Stimulated activated naive CD4-positive, alpha-beta T cell (primary cell): ENCODE results near the gene FCSK.

Source experiments
- DNase-seq, 6 experiments: peaks; one replicate each; lab custom pipeline; 2025; lab: John Stamatoyannopoulos, UW

The FCSK gene

DNA sequence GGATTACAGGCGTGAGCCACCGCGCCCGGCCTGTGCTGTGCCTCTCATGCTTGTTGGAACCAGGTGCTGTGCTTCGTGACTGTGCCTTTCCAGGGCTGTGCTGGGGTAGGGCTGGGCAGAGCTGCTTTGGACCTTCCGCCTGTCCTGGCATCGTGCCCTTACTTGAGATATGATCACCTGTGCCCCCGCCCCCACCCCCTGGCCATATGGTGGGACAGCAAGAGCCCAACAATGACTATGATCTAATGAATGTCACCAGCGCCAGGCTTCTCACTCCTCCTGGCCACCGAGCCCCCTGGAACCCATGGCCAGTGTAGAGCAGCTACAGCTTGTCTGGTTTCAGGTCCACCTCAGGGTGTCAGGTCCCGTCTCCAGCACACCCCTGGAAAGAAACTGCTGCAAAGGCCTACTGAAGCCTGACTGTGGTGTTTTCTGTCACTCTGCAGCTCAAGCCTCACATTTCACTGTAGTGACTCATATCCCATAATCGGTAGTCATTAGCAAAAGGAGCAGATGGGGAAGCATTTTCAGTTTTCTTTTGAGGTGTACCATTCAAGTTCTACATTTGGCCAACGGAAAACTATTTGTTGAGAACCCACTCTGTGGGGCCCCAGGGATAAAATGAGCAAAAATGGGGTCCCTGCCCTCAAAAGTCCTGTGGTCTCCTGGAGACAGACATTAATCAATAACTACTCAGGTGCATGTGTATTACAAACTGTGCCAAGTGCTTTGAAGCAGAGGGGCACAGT lies 22.1 kb downstream of the FCSK start:
- DNase-seq = no peak

DNA sequence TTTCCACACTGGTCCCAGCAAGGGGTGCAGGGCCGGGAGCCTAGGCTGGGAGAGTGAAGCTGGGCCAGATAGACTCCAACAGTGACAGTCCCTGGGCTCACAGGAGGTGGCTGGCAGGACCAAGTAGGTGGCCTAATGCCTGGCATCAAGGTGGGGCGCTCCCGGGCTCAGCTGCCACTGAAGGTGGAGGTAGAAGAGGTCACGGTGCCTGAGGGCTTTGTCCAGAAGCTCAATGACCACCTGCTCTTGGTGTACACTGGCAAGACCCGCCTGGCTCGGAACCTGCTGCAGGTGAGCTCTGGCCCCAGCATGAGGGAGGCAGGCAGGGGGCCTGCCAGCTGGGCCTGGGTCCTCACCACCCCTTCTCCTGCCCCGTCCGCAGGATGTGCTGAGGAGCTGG lies 23.8 kb downstream of the FCSK start:
- no peak for DNase-seq

DNA sequence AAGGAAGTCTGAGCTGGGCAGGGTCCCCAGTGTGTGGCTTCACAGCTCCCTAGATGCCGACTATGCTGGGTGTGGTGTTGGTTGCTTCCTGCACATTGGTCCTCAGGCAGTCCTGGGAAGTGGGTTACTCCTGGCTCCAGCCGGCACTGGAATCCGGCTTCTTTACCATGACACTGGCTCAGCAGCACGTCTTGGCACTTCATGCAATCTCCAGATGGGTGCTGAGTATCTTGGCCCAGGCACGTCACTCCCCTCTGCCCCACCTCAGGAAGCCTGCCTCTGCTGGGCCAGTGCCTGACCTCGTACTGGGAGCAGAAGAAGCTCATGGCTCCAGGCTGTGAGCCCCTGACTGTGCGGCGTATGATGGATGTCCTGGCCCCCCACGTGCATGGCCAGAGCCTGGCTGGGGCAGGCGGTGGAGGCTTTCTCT lies 24.5 kb downstream of the FCSK start:
- no peak for DNase-seq

GRCh38 chr16:70480127-70481105 lies 26.0 kb downstream of the FCSK start:
- DNase-seq = no peak

GRCh38 chr16:70481929-70482536 lies 27.6 kb downstream of the FCSK start:
- no peak for DNase-seq

DNA sequence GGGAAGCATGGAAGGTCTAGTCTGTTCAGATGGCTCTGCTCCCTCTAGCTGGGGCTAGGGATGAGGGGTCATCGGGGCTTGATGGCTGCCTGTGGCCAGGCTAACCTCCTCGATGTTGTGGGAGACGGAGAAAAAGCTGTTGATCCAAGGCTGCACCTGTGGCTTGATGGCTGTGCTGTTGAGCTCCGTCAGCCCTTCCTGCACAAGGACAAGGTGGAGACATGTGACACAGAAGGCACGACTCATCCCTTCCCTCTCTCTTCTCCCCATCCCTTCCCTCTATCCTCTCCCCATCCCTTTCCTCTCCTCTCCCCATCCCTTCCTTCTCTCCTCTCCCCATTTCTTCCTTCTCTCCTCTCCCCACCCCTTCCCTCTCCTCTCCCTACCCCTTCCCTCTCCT lies 28.2 kb downstream of the FCSK start:
- DNase-seq = no peak

DNA sequence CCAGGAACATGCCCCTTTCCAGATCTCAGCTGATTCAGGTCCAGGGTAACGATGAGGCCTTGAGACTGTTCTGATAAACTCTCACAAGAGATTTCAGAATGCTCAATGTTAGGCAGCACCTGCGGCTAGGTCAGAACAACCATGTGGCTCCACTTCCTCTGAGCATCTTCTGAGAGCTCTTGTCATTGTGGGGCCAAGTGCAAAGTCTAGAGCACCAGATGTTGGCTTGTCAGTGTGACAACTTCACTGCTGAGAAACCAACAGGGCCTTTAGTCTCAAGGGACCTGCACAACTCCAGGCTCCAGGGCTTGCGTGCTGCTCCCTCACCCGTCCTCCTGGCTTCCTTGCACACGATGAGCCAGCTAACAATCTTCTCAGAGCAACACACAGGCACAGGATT lies 29.0 kb downstream of the FCSK start:
- DNase-seq = no peak

DNA sequence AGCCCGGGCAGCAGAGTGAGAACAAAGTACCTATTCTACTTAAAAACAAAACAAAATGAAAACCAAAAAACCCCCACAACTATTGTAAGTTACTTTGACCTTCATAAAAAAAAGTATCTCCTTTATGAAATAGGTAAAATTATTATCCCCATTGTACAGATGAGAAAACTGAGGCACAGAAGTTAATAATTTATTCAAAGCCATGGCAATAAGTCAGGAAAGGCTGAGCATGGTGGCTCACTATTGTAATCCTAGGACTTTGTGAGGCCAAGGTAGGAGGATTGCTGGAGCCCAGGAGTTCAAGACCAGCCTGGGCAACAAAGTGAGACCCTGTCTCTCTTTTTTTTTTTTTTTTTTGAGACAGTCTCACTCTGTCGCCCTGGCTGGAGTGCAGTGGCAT lies 30.5 kb downstream of the FCSK start:
- DNase-seq = no peak

DNA sequence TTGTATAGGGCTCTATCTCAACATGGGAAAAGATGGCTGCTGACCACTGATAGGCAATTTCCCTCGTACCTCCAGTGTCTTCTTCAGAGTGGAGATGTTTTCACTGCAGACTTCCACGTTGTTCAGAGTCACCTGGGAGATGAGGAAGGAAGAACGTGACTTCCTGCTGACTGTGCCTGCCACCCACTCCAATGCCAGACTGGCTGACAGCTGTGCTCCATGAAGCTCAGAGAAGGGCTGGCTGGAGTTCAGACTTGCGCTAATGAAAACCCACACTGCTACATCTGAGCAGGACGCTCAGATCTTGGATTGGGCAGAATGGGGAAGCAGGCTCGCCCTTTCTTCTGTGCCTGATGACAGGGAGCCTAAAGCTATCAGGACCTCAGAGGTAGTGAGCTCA lies 35.9 kb downstream of the FCSK start:
- DNase-seq = no peak

DNA sequence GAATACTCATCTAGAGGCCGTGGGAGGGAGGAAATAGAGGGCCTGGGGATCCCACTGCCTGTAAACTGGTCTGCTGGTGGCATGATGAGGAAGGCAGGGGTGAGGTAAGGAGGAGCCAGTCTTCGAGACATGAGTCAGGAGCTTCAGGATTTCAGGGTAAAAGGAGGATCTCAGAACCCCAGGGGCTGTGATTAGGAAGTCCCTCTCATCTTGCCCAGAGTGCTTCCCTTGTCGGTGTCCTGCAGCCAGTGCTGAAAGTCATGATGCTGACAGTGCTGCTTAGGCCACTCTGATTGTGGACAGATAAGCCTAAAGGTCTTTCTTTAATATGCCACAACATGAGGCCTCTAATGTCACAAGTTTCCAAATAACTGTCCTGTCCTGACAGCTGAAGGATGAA lies 39.4 kb downstream of the FCSK start:
- DNase-seq = no peak

- no peak for DNase-seq
Measured at GRCh38 chr16:70494202-70494770, 39.9 kb downstream of the FCSK start.

DNA sequence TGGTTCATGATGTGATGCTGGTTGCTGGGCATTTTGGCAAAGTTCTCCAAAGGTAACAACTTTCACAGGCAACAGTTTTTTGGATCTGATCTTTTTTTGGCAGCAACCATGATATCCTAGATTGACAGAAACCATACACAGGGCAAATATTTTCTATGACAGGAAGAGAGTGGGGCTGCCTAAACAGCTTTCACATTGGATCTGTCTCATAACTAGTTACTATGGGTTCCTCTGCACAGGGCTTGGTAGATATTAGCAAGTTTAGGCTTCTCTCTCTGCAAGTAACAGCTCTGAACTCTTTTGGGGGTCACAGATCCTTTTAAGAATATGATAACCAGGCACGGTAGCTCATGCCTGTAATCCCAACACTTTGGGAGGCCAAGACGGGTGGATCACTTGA lies 40.4 kb downstream of the FCSK start:
- no peak for DNase-seq

DNA sequence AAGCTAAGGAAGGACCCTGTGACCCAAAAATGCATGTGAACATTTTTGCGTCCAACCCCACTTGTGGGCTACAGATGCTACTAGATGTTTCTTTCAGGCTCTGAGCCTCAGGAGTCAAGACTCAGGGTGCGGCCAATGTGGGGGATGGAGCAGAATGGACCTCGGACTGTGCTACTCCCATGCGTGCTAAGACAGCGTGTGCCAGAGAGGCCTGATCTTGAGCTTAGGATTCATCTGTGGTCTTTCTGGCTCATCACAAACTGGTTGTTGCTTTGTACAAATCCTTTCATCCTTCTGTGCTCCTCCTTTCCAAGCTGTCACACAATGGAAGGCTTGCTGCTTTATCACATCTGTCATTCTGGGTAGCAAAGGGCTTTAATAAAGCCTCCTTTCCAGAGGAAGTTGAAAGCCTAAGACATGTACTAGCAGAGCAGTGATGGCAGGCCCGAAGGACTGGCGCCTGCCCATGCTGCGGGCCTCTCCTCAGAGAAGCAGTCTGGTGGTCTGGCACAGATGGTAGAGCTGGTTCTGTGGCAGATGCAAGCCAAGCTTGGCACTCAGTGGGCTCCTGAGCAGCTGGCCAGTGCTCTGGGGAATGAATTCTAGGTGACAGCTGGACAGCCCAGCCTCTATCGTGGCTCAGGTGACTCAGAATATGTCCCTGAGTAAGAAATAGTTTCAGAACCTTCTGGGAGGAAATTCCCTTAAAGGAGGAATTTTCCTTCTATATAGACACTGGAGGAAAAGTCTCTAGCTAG lies 41.2 kb downstream of the FCSK start:
- DNase-seq = no peak

DNA sequence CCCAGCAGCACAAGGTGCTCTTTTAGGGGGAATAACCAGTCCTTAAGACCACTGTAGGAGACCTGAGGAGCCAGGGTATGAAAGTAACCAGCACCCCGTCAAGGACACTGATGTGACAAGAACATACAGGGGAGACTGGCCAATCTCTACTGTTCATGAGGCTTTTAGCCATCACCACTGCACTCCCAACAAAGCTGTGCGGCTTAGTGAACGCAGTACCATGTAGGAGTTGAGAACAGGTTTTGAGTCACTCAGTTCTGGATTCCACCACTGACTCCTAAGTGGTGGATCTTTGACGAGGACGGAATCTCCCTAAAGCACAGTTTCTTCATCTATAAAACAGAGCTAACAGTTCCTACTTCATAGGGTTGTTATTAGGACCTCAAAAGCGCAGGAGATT lies 42.1 kb downstream of the FCSK start:
- DNase-seq = no peak

DNA sequence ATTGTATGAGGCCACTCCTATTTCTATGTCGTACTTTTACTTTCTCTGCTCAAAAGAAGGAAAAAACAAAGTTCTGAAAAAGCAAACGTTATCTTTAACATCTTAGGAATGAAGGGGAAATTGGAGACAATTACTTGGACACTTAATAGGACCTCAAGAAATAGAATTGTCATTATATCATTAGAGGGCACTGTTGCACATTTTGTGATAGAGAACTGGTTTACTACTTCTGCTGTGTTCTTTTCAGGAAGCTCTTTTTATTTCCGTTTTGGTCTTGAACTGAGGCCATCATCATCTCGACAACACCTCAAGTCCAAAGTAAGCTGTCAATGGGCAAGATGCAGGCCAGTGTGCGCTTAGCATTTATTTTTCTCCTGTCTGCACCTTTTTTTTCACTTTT lies 54.4 kb downstream of the FCSK start:
- DNase-seq = no peak

GRCh38 chr16:70510216-70510615 lies 55.8 kb downstream of the FCSK start:
- DNase-seq = no peak

GRCh38 chr16:70511833-70512232 lies 57.4 kb downstream of the FCSK start:
- DNase-seq = no peak

- no peak for DNase-seq
Measured at GRCh38 chr16:70512456-70512855, 58.1 kb downstream of the FCSK start.

DNA sequence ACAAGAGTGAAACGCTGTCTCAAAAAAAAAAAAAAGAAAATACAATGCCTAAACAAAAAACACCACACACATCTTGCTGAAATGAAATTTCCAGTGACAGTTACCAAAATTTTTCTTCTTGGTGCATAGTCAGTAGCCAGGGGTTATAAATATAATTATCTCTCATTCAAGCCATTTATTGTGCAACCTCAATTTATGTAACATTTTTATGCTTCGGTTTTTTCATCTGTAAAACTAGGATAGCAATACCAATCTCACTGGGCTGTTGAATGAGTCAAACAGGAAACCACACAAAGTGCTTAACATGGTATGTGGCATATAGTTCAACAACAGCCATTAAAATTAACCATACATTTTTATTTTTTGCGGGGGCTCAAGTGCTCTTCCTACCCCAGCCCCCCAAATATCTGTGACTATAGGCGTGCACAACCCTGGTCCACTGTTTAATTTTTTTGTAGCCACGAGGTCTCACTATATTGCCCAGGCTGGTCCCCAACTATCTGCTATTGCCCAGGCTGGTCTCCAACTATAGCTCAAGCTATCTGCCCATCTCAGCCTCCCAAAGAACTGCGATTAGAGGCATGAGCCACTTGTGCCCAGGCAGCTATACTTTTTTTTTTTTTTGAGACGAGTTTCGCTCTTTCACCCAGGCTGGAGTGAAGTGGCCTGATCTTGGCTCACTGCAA lies 66.4 kb downstream of the FCSK start:
- no peak for DNase-seq

GRCh38 chr16:70522216-70523075 lies 68.1 kb downstream of the FCSK start:
- DNase-seq = peak in 1 of 6 experiments; percentile 53
